Sigmoid colon (tissue), 4 donors: ENCODE measurements around the gene CHD3.
A peak's percentile ranks its signal among the peaks of the same experiment; 100 is the strongest.

Experiments
- CTCF ChIP-seq, 4 experiments: fragments of 450-650 bp in 3 of 4; fragments of 200-600 bp in 1 of 4; IDR thresholded peaks; one replicate each; pipeline ENCODE4 v1.5.1; 2016 to 2019; ENCODE audit warnings: antibody characterized with exemption in 4 of 4, mild to moderate bottlenecking in 3 of 4, moderate library complexity in 2 of 4
- EP300 ChIP-seq, 4 donors: sonication (generic); formaldehyde crosslinking; IDR thresholded peaks; one replicate each; pipeline ENCODE4 v1.6.1; 2017; ENCODE audit warnings: antibody characterized with exemption in 4 of 4
- POLR2A ChIP-seq, 2 donors: fragments of 450-650 bp; IDR thresholded peaks; one replicate each; pipeline ENCODE4 v1.6.1; 2016; ENCODE audit warnings: antibody characterized with exemption in 2 of 2, mild to moderate bottlenecking in 2 of 2, moderate library complexity in 2 of 2

GRCh38 chr17:7885367-7886226 is 3.0 kb upstream of the CHD3 start:
- TF ChIP-seq CTCF (IDR thresholded peaks at IDR 0.05) (no peak), EP300 (IDR thresholded peaks at IDR 0.05) (peak in 1 of 4 donors; percentile 1), POLR2A (IDR thresholded peaks at IDR 0.05) (no peak)
